ENCODE measurements around the gene LTBP1. TPM values are rescaled to one million over a fixed set of nuclear protein-coding genes. Genes with fewer than 3 reads are reported as not detected.
A peak's percentile ranks its signal among the peaks of the same experiment; 100 is the strongest.

LTBP1 gene
- total and polyA plus RNA-seq, 2 experiments from 2014 or later: 216 to 509 TPM

GRCh38 chr2:33336036-33336625 lies 389.4 kb downstream of the LTBP1 start:
- H3K36me3 ChIP-seq: peaks cover 3% of the 10 kb centered on the region
- H3K4me3 ChIP-seq: no peak overlapping the region
- no peaks in the 10 kb centered on the region for H3K27me3 ChIP-seq
- H3K9me3 ChIP-seq (ENCODE audit: low read depth): no peaks in the 10 kb centered on the region
- no peak for TF ChIP-seq CTCF (IDR thresholded peaks at IDR 0.05; ENCODE audit: low read depth, low read length)
- DNase-seq (ENCODE audit: low read depth in 1 of 2, low spot score in 1 of 2): no peak
- H3K27ac ChIP-seq: no peak overlapping the region
- H3K4me1 ChIP-seq (ENCODE audit: low read depth): no peaks in the 10 kb centered on the region

GRCh38 chr2:33337385-33337960 lies 390.7 kb downstream of the LTBP1 start:
- Histone ChIP-seq H3K27ac (no peak overlapping the region), H3K36me3 (peaks cover 11% of the 10 kb centered on the region), H3K4me1 (ENCODE audit: low read depth) (no peaks in the 10 kb centered on the region), H3K9me3 (ENCODE audit: low read depth) (no peaks in the 10 kb centered on the region), H3K27me3 (no peaks in the 10 kb centered on the region), H3K4me3 (no peak overlapping the region)
- DNase-seq (ENCODE audit: low read depth in 1 of 2, low spot score in 1 of 2): no peak
- no peak for TF ChIP-seq CTCF (IDR thresholded peaks at IDR 0.05; ENCODE audit: low read depth, low read length)

- no peak for DNase-seq (ENCODE audit: low read depth in 1 of 2, low spot score in 1 of 2)
- no peak for TF ChIP-seq CTCF (IDR thresholded peaks at IDR 0.05; ENCODE audit: low read depth, low read length)
- H3K4me3 ChIP-seq: no peak overlapping the region
- H3K9me3 ChIP-seq (ENCODE audit: low read depth): no peaks in the 10 kb centered on the region
- no peaks in the 10 kb centered on the region for H3K27me3 ChIP-seq
- no peaks in the 10 kb centered on the region for H3K4me1 ChIP-seq (ENCODE audit: low read depth)
- H3K36me3 ChIP-seq: peaks cover 15% of the 10 kb centered on the region
- H3K27ac ChIP-seq: no peak overlapping the region
Measured at GRCh38 chr2:33337981-33338380, 391.2 kb downstream of the LTBP1 start.

- H3K27ac ChIP-seq: no peak overlapping the region
- H3K36me3 ChIP-seq: peaks cover 22% of the 10 kb centered on the region
- no peak overlapping the region for H3K4me3 ChIP-seq
- H3K27me3 ChIP-seq: no peaks in the 10 kb centered on the region
- H3K9me3 ChIP-seq (ENCODE audit: low read depth): no peaks in the 10 kb centered on the region
- no peak for DNase-seq (ENCODE audit: low read depth in 1 of 2, low spot score in 1 of 2)
- no peaks in the 10 kb centered on the region for H3K4me1 ChIP-seq (ENCODE audit: low read depth)
- no peak for TF ChIP-seq CTCF (IDR thresholded peaks at IDR 0.05; ENCODE audit: low read depth, low read length)
Measured at GRCh38 chr2:33339269-33339668, 392.5 kb downstream of the LTBP1 start.

- peaks cover 24% of the 10 kb centered on the region for H3K36me3 ChIP-seq
- no peaks in the 10 kb centered on the region for H3K9me3 ChIP-seq (ENCODE audit: low read depth)
- no peak overlapping the region for H3K27ac ChIP-seq
- no peaks in the 10 kb centered on the region for H3K27me3 ChIP-seq
- peak in 1 of 2 donors; percentile 46 for DNase-seq (ENCODE audit: low read depth in 1 of 2, low spot score in 1 of 2)
- H3K4me1 ChIP-seq (ENCODE audit: low read depth): no peaks in the 10 kb centered on the region
- no peak for TF ChIP-seq CTCF (IDR thresholded peaks at IDR 0.05; ENCODE audit: low read depth, low read length)
- no peak overlapping the region for H3K4me3 ChIP-seq
Measured at GRCh38 chr2:33340280-33340679, 393.5 kb downstream of the LTBP1 start.

All from cardiac muscle cell (in vitro differentiated cells and primary cell).